Measurements from ENCODE around the gene SPOPL. TPM values are rescaled to one million over a fixed set of nuclear protein-coding genes. Genes with fewer than 3 reads are reported as not detected.
A peak's percentile ranks its signal among the peaks of the same experiment; 100 is the strongest.

Gene SPOPL
- total and polyA plus RNA-seq, 9 of the 15 experiments (the other 6 are each of a cell fraction or from before 2014, with no cell fraction given), result 0.53 to 6.1 (median 4.1) TPM

- no peak for TF ChIP-seq THRA (IDR thresholded peaks at IDR 0.05)
- TF ChIP-seq ZBTB7A (IDR thresholded peaks at IDR 0.05; ENCODE audit: borderline replicate concordance, control insufficient read depth, low read depth, low read length), result 0 out of 2 replicates have a peak, but pooled peaks have one; percentile 46
- TF ChIP-seq KAT2B (IDR thresholded peaks at IDR 0.05; ENCODE audit: low read depth, low read length), result no peak
- peak; percentile 58 for TF ChIP-seq CBFA2T3 (IDR thresholded peaks at IDR 0.05)
- TF ChIP-seq MLLT1 (IDR thresholded peaks at IDR 0.05), result no peak
- TF ChIP-seq GATA2 (CRISPR knock-in tag; IDR thresholded peaks at IDR 0.05), result no peak
- no peak for TF ChIP-seq ZNF24 (IDR thresholded peaks at IDR 0.05)
- peak; percentile 9; the same call in 1 of the 2 replicates for TF ChIP-seq TEAD4 (IDR thresholded peaks at IDR 0.05; ENCODE audit: low read length)
- no peak for TF ChIP-seq TEAD4 (CRISPR knock-in tag; IDR thresholded peaks at IDR 0.05; ENCODE audit: borderline replicate concordance)
- TF ChIP-seq CBX1 (IDR thresholded peaks at IDR 0.05; ENCODE audit: low read depth), result no peak
- TF ChIP-seq MAFG (tag; conservative IDR thresholded peaks at IDR 0.05), result no peak
- TF ChIP-seq TFAM (CRISPR knock-in tag; conservative IDR thresholded peaks at IDR 0.05), result no peak
- TF ChIP-seq PHF20 (IDR thresholded peaks at IDR 0.05; ENCODE audit: partially characterized antibody), result no peak
- TF ChIP-seq RBM15 (IDR thresholded peaks at IDR 0.05; ENCODE audit: insufficient read depth, low read length), result no peak
- no peak for TF ChIP-seq IRF9 (tag; IDR thresholded peaks at IDR 0.05)
- TF ChIP-seq ZNF263 (CRISPR knock-in tag; IDR thresholded peaks at IDR 0.05; ENCODE audit: borderline replicate concordance), result no peak
- TF ChIP-seq ZNF174 (CRISPR knock-in tag; IDR thresholded peaks at IDR 0.05), result no peak
- TF ChIP-seq ZEB2 (IDR thresholded peaks at IDR 0.05), result peak; percentile 46; the same call in 1 of the 2 replicates
- TF ChIP-seq ZNF232 (CRISPR knock-in tag; IDR thresholded peaks at IDR 0.05), result no peak
- TF ChIP-seq USF2 (CRISPR knock-in tag; IDR thresholded peaks at IDR 0.05), result no peak
- TF ChIP-seq ZBTB2 (IDR thresholded peaks at IDR 0.05), result no peak
- no peak for TF ChIP-seq SIN3B (IDR thresholded peaks at IDR 0.05; ENCODE audit: low read depth)
Observed at GRCh38 chr2:138496096-138496651, 5.4 kb upstream of the SPOPL start (continued).
